ENCODE results near the gene HIVEP3.

Gene HIVEP3

DNA sequence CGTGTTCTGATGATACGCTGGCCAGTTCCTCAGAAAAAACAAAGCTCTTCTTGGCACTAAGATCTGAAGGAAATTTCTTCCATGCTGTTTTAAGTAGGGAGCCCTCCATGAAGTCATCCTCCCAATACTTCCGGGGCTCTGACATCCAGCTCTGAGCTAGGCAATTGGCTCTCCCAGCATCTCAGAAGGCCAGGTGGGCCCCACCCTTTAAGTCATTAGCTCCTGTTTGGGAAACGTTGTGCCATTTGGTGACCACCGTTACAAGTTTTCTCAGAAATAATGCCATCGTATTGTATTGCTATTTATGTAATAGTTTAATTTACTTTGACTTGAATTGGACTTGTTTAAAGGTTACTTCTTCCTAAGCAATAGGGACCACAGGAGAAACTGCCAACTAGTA lies 303.9 kb downstream of the HIVEP3 start:
- TF ChIP-seq, protein P1, sequence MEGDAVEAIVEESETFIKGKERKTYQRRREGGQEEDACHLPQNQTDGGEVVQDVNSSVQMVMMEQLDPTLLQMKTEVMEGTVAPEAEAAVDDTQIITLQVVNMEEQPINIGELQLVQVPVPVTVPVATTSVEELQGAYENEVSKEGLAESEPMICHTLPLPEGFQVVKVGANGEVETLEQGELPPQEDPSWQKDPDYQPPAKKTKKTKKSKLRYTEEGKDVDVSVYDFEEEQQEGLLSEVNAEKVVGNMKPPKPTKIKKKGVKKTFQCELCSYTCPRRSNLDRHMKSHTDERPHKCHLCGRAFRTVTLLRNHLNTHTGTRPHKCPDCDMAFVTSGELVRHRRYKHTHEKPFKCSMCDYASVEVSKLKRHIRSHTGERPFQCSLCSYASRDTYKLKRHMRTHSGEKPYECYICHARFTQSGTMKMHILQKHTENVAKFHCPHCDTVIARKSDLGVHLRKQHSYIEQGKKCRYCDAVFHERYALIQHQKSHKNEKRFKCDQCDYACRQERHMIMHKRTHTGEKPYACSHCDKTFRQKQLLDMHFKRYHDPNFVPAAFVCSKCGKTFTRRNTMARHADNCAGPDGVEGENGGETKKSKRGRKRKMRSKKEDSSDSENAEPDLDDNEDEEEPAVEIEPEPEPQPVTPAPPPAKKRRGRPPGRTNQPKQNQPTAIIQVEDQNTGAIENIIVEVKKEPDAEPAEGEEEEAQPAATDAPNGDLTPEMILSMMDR (IDR thresholded peaks at IDR 0.05; ENCODE audit: low read depth, low read length) = no peak
- DNase-seq (ENCODE audit: extremely low read depth, low read depth) = no peak

DNA sequence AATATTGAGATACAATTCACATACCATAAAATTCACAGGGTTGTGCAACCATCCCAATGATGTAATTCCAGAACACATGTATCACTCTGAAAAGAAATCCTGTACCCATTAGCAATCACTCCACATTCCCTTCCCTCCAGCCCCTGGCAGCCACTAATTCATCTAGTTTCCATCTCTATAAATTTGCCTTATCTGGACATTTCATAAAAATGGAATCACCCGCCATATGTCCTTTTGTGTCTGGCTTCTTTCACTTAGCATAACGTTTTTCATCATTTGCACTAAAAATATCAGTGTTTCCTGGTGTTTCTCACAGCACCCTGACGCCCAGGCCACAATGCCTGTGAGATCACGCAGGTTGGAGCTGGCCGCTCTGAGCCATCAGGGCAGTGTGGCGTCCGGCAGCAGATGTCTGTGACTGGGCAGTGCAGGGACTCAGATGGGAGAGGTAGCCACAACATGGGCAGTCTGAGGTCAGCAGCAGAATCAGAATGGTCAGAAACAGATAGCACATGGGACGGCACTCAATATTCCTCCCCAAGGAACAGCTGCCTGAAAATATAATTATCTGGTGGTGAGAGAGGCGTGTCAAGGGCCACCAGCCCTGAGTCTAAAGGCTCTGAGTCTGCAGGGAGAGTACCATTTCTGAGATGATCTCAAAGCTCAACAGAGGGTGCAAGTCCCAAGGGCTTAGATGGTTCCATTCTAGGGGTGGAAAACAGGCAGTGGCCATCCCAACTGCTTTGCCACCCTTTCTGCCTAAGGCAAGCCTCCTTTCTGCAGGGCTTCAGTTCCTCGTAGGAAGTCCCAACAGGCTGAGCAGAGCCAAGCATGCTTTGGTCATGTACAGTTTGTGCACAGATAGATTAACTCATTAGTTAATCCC lies 304.8 kb downstream of the HIVEP3 start:
- TF ChIP-seq, protein P1 (IDR thresholded peaks at IDR 0.05; ENCODE audit: low read depth, low read length) = no peak
- peak; percentile 32 for DNase-seq (ENCODE audit: extremely low read depth, low read depth)

DNA sequence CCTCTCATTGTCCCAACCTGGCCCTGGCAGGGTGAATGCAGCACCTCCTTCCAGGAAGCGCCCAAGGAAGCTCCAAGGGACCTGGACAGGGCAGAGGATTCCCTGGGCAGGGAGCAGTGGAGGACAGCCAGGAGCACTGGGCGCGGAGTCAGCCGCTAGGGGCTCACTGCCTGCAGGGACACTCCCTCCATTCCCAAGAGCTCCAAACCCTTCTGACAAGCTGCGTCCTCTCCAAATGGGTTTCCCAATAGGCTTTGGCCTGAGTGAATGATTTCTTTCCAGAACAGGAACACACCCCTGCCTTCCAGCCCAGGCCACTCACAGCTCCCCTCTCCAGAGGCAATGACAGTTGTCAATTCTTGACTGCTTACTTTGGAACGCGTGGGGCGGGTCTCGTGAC lies 305.8 kb downstream of the HIVEP3 start:
- TF ChIP-seq, protein P1 (IDR thresholded peaks at IDR 0.05; ENCODE audit: low read depth, low read length) = peak; percentile 9

DNA sequence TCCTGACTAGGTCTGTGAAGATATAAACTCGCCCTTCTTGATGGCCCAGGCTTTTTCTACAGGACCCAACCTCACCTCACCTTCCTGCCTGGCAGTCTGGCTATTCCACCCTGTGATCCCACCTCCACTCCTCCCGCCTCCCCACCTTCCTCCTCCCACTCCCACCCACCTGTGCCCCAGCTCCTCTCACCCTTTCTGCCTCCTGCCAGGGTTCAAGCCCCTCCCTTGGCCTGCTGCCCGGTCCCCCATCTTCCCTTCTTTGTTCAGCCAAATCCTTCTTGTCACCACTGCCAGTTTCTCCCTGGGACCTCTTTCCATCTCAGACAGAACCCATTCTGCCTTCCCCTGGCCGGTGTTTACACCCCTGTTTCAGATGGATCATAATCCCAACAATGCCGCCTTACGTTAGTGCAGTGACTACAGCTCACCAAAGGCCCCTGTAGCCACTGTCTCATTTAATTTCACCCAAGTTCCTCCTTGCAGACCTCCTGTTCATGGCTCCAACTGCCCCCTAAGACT lies 306.7 kb downstream of the HIVEP3 start:
- TF ChIP-seq, protein P1 (IDR thresholded peaks at IDR 0.05; ENCODE audit: low read depth, low read length) = no peak
- no peak for DNase-seq (ENCODE audit: extremely low read depth, low read depth)

More for the DNA sequence above, 305.8 kb downstream of the HIVEP3 start:
- no peak for DNase-seq (ENCODE audit: extremely low read depth, low read depth)

DNA sequence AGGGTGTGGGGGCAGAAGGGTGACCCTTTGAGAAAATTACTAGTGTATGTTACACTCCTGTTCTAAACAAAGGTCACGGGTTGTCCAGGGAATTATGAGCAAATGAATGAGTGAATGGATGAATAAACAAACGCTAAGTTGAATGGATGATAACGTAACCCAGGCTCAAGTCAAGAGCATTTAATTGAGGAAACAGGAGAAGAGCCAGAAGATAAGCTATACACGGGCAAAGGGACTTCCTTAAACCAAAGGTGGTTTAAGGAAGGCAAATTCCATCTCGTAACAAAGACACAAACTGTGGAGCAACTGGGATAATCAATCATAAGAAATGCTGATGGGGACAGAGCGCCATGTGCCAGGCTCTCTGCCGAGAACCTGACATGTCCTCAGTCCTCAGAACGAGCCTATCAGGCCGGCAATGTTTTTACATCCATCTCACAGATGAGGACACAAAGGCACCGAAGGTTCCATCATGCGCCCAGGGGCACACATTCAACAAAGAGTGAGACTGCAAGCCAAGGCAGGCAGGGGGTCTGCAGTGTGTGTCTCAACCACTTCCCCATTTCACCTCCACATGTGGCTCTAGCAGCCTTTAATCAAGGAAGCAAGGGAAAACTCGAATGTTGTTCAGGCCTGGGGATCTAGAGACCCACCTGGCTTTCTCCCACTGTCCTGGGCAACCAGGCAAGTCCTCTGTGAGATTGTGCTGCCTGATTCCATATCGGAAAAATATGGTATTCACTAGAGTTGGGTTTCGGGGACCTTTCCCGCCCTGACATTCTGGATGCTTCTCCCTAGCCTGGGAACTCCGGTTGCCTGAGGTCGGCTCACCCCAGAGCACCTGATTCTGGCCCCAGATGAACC lies 307.4 kb downstream of the HIVEP3 start:
- no peak for DNase-seq (ENCODE audit: extremely low read depth, low read depth)
- TF ChIP-seq, protein P1 (IDR thresholded peaks at IDR 0.05; ENCODE audit: low read depth, low read length) = no peak

DNA sequence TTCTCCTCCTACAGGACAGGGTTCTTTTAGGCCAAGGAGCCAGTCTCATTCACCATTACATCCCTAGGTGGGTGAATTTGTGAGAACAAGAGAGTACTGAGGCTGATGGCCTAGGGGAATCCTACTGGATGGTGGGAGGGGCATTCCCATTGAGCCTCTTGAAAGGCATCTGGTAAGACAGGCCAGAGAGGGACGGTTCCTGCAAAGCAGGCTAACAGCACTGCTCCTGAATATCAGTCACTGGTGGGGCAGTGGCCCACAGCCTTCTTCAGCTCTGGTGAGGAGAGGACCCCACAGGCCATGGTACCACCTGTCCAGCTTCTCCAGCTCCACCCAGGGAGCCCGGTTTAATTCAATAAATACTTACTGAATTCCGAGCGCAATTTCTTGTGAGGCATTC lies 308.4 kb downstream of the HIVEP3 start:
- DNase-seq (ENCODE audit: extremely low read depth, low read depth) = no peak
- TF ChIP-seq, protein P1 (IDR thresholded peaks at IDR 0.05; ENCODE audit: low read depth, low read length) = no peak

All from AG09319 (cell line).